ENCODE measurements around the gene MEI4.
"Not testable (repeated sequence)": the region's sequence is repeated elsewhere in the genome, so short reads cannot be mapped to it uniquely, and the experiment has no call there.

The MEI4 gene

DNA sequence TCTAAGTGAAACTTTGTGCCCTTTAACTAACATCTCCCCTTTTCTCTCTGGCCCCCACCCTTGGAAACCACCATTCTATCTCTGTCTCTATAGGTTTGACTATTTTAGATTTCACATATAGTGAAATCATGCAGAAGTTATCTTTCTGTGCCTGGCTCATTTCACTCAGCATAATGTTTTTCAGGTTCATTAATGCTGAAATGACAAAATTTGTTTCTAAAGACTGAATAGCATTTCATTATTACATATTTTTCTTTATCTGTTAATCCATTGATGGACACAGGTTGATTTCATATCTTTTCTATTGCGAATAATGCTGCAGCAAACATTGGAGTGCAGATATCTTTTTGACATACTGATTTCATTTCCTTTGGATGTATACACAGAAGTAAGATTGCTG lies 30.7 kb downstream of the MEI4 start:
- DNase-seq: no peak

GRCh38 chr6:77686931-77687330 lies 34.1 kb downstream of the MEI4 start:
- no peak for DNase-seq

DNA sequence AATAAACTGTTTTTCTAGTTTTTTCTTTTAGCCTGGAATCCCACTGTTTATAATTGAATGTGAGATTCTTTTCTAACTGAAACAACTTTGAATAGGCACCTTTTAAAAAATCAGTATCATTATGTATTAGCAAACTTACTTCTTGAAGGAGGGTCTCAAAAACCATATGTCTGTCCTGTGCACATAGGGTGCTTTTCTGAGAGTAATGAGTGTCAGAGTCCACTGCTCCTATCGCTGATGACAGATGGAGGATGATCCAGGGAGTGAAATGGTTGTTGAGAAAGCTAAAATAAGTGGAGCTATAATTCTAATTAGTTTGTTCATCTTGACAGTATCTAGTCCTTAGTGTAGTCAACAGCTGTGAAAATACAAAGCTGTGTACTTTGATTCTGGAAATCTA lies 35.8 kb downstream of the MEI4 start:
- DNase-seq: no peak

DNA sequence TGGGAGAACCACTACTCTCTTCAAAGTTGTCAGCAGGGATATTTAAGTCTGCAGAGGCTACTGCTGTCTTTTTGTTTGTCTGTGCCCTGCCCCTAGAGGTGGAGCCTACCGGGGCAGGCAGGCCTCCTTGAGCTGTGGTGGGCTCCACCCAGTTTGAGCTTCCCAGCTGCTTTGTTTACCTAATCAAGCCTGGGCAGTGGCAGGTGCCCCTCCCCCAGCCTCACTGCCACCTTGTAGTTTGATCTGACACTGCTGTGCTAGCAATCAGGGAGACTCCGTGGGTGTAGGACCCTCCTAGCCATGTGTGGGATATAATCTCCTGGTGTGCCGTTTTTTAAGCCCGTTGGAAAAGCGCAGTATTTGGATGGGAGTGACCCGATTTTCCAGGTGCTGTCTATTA lies 47.3 kb downstream of the MEI4 start:
- DNase-seq: not testable (repeated sequence)

DNA sequence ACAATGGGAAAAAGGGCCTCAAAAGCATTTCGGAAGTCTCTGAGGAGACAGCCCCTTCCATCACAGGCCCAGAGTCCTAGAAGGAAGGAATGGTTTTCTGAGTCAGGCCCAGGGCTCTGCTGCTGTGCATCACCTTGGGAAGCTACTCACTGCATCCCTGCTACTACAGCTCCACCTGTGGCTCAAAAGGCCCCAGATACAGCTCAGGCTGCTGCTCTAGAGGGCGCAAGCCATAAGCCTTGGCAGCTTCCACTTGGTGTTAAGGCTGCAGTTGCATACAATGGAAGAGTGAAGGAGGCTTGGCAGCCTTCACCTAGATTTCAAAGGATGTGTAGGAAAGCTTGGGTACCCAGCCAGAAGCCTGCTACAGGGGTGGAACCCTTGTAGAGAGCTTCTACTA lies 54.8 kb downstream of the MEI4 start:
- DNase-seq: no peak

- no peak for DNase-seq
Measured at GRCh38 chr6:77715588-77715987, 62.7 kb downstream of the MEI4 start.

GRCh38 chr6:77716311-77716710 lies 63.5 kb downstream of the MEI4 start:
- no peak for DNase-seq

GRCh38 chr6:77736010-77736409 lies 83.2 kb downstream of the MEI4 start:
- DNase-seq: not testable (repeated sequence)

DNA sequence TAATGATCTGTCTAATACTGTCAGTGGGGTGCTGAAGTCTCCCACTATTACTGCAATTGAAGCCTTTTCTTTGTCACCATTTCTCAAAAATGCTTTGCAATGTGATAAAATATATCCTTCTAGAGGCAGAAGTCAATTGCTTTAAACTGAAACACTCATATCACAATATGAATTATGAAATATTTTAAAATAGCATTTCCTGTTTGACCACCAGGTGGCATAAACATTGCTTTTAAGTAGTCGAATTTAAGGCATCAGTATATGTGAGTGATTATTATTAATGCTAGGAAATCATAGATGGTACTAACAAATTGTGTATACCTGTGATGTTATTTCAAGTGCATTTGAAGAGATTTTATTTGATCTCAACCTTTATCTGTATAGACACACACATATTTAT lies 87.5 kb downstream of the MEI4 start:
- no peak for DNase-seq

- DNase-seq: not testable (repeated sequence)
Measured at GRCh38 chr6:77752156-77752555, 99.3 kb downstream of the MEI4 start.

- no peak for DNase-seq
Measured at GRCh38 chr6:77762386-77762785, 109.5 kb downstream of the MEI4 start.

DNA sequence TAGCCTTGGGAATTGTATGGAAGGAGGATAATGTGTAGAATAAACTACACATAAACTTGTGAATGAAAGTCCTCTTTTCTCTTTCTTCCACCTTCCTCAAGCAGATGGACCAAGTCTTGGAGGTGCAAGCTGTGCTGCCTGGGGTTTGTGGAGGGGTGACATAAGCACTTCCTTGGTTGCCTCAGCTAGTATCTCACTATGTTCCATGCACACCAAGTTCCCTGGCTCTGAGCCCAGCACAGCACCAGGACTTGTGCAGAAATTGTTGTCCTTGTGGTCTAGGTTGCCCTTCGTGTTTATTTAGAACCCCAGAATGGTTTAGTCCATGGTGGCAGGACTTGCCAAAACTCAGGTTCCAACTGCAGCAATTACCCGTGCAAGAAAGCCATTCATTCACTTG lies 110.3 kb downstream of the MEI4 start:
- no peak for DNase-seq

- DNase-seq: no peak
Measured at GRCh38 chr6:77764364-77764763, 111.5 kb downstream of the MEI4 start.

- no peak for DNase-seq
Measured at GRCh38 chr6:77773157-77773822, 120.5 kb downstream of the MEI4 start.

- DNase-seq: no peak
Measured at GRCh38 chr6:77774457-77774856, 121.6 kb downstream of the MEI4 start.

DNA sequence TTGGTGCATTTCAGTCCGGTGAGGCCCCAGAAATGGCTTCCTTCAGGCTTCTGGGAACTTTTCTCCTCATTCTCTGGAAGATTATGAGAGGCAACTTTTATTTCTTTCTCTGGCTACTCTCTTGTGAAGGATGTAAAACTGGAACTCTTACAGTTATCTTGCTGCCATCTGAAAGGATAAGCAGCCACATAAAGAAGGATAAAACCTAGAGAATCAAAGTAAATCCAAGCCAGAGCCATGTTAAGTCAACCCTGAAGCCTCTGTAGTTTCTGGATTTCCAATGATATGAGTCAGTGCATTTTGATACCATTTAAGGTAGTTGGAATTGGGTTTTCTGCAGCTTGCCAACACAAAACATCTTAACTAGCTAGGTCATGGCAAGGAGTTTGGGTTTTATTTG lies 123.6 kb downstream of the MEI4 start:
- DNase-seq: no peak

DNA sequence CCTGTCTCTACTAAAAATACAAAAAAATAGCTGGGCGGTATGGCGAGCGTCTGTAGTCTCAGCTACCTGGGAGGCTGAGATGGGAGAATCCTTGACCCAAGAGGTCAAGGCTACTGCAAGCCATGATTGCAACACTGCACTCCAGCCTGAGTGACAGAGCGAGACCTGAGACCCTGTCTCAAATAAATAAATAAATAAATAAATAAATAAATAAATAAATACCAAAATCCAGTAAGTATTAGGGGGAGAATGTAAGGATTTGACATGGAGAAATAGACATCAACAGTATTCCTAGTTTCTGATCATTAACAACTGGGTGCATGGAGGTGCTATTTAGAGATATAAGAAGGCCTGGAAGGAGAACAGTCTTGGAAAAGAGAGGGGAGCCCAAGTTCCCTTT lies 125.7 kb downstream of the MEI4 start:
- DNase-seq: no peak

- DNase-seq: no peak
Measured at GRCh38 chr6:77786935-77787629, 134.2 kb downstream of the MEI4 start.

DNA sequence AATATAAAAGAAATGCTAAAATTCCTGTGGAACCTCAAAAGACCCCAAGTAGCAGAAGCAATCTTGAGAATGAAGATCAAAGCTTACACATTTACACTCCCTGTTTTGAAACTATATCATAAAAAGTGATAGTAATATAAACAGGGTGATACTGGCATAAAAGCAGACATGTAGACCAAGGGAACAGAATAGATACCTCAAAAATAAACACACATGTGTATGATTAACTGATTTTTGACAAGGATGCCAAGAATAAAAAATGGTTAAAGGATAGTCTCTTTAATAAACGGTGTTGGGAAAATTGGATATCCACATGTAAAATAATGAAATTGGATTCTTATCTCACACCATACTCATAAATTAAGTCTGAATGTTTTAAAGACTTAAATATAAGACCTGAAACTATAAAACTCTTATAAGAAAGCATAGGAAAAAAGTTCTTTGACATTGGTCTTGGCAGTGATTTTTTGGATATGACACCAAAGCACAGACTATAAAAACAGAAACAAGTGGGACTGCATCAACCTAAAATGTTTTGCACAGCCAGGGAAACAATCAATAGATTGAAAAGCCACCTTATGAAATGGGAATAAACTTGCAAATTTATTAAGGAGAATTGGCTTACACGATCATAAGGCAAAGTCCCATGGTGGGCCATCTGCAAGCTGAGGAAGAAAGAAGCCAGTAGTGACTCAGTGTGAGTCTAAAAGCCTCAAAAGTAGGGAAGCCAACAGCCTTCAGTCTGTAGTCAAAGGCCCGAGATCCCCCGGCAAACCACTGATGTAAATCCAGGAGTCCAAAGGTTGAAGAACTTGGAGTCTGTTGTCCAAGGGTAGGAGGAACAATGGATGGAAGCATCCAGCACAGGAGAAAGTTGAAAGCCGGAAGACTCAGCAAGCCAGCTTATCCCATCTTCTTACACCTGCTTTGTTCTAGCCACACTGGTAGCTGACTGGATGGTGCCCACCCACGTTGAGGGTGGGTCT lies 144.3 kb downstream of the MEI4 start:
- DNase-seq: no peak

GRCh38 chr6:77812304-77812703 lies 159.5 kb downstream of the MEI4 start:
- no peak for DNase-seq

- no peak for DNase-seq
Measured at GRCh38 chr6:77813090-77813489, 160.3 kb downstream of the MEI4 start.

GRCh38 chr6:77814119-77814518 lies 161.3 kb downstream of the MEI4 start:
- DNase-seq: no peak

DNA sequence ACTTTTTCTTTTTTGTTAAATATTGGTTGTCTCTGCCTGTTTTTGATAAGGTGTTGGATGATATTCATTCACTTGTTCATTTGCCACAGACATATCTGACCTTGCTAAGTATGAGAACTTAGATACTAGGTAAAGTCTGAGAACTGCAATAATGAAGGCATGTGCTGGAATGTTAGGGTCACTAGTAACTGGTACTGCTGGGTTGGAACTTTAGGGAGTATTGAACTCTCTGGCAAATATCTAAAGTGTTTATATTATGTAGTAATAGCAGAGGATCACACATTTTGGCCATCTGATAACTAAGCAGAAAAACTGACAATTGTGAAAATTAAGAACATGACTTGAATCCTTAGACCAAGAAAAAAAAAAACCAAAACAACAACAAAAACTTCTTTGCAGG lies 162.7 kb downstream of the MEI4 start:
- DNase-seq: no peak

Measured in right hindlimb (tissue), 1 donor.